HCT116 (cell line): ENCODE measurements around the gene TXNDC11. TPM values are rescaled to one million over a fixed set of nuclear protein-coding genes. Genes with fewer than 3 reads are reported as not detected.

ENCODE experiments used
- ATAC-seq: fragments of 200-7000 bp; cut with Tn5 transposase; 2 replicates; pipeline ENCODE4 v1.9.1; 2020; ENCODE audit warnings: mild to moderate bottlenecking, moderate library complexity
- BruUV-seq: library from RNA; stranded (reverse); fragments of 400-500 nt; replicated peaks from 2 replicates; lab custom pipeline; 2021; lab: Mats Ljungman, UMichigan
- CTCF ChIA-PET: fragments of 300-600 bp; sonication (Branson Sonifier 250); formaldehyde crosslinking; loops from one replicate; lab custom pipeline; 2021; ENCODE audit warnings: antibody characterized with exemption; lab: Charles Lee
- POLR2A ChIA-PET: fragments of 300-600, 350-600 bp; sonication (Branson Sonifier 250); formaldehyde crosslinking; loops from one replicate; lab custom pipeline; 2021; ENCODE audit warnings: antibody characterized with exemption; lab: Charles Lee
- RAD21 ChIA-PET, 2 experiments: fragments of 300-600 bp; sonication (Branson Sonifier 250); formaldehyde crosslinking; loops; one replicate each; lab custom pipeline; 2023; ENCODE audit warnings: low total read pairs in 2 of 2; ENCODE audit not compliant: uncharacterized antibody in 2 of 2, unreplicated experiment in 2 of 2, low non-redundant PET in 1 of 2; lab: Charles Lee
- DNase-seq: peaks from one replicate; pipeline ENCODE4 v3.0.0-alpha.2; 2010; ENCODE audit warnings: low read depth, low spot score
- H2AFZ ChIP-seq: fragments of 200-600 bp; shearing (Covaris generic), sonication (generic); 2 replicates; pipeline ENCODE4 v1.6.1; 2017; ENCODE audit warnings: low read depth, mixed run types, mixed read lengths, antibody characterized with exemption, low read length; ENCODE audit not compliant: poor library complexity, severe bottlenecking
- H3K27ac ChIP-seq: 2 replicates; pipeline ENCODE4 v1.5.1; 2012; ENCODE audit warnings: low read depth, low read length
- H3K27me3 ChIP-seq: fragments of 200-600 bp; sonication (generic); 2 replicates; pipeline ENCODE4 v1.6.1; 2016; ENCODE audit warnings: mixed run types, low read length, mixed read lengths; ENCODE audit not compliant: insufficient read depth
- H3K36me3 ChIP-seq, 2 experiments: fragments of 200-500 bp in 1 of 2; fragments of 200-600 bp in 1 of 2; sonication (Bioruptor generic) in 1 of 2; sonication (generic) in 1 of 2; 2 replicates each; pipeline versions ENCODE4 v1.5.1 to v1.6.1; 2014 to 2016; ENCODE audit warnings: low read length in 2 of 2, inconsistent platforms in 1 of 2, mixed read lengths in 1 of 2, mixed run types in 1 of 2; ENCODE audit not compliant: insufficient read depth in 2 of 2, control insufficient read depth in 1 of 2
- H3K4me1 ChIP-seq, 2 experiments: fragments of 200-600 bp in 1 of 2; sonication (generic) in 1 of 2; 2 replicates each; pipeline versions ENCODE4 v1.5.1 to v1.6.1; 2012 to 2017; ENCODE audit warnings: low read length in 2 of 2, inconsistent platforms in 1 of 2, mild to moderate bottlenecking in 1 of 2, mixed read lengths in 1 of 2, mixed run types in 1 of 2, moderate library complexity in 1 of 2; ENCODE audit not compliant: insufficient read depth in 2 of 2, control insufficient read depth in 1 of 2
- H3K4me2 ChIP-seq: fragments of 200-600 bp; sonication (generic); 2 replicates; pipeline ENCODE4 v1.6.1; 2017; ENCODE audit warnings: mixed run types, low read length, mixed read lengths
- H3K4me3 ChIP-seq, 2 experiments: fragments of 200-600 bp in 1 of 2; sonication (generic) in 1 of 2; replicated peaks in 1 of 2; 2 replicates each; pipeline ENCODE4 v1.5.1; 2011 to 2016; ENCODE audit warnings: low read length in 2 of 2, control low read depth in 1 of 2, low read depth in 1 of 2, mild to moderate bottlenecking in 1 of 2, mixed read lengths in 1 of 2, mixed run types in 1 of 2
- H3K79me2 ChIP-seq: fragments of 200-600 bp; sonication (generic); 2 replicates; pipeline ENCODE4 v1.6.1; 2017; ENCODE audit warnings: mild to moderate bottlenecking, mixed run types, low read length, moderate library complexity, mixed read lengths; ENCODE audit not compliant: insufficient read depth
- H3K9ac ChIP-seq: fragments of 200-600 bp; sonication (generic); 2 replicates; pipeline ENCODE4 v1.6.1; 2016; ENCODE audit warnings: low read length, mixed read lengths
- H3K9me2 ChIP-seq: fragments of 200-600 bp; sonication (generic), shearing (Covaris generic); 2 replicates; pipeline ENCODE4 v1.6.1; 2017; ENCODE audit warnings: mixed run types, mild to moderate bottlenecking, moderate library complexity; ENCODE audit not compliant: insufficient read depth
- H3K9me3 ChIP-seq, 2 experiments: fragments of 200-500 bp in 1 of 2; fragments of 200-600 bp in 1 of 2; sonication (Bioruptor generic) in 1 of 2; sonication (generic) in 1 of 2; 2 replicates each; pipeline ENCODE4 v1.6.1; 2014 to 2017; ENCODE audit warnings: low read length in 2 of 2, mixed read lengths in 2 of 2, inconsistent platforms in 1 of 2, low read depth in 1 of 2, mild to moderate bottlenecking in 1 of 2, mixed run types in 1 of 2, moderate library complexity in 1 of 2; ENCODE audit not compliant: control insufficient read depth in 1 of 2, insufficient read depth in 1 of 2
- H4K20me1 ChIP-seq: fragments of 200-600 bp; sonication (generic), shearing (Covaris generic); 2 replicates; pipeline ENCODE4 v1.6.1; 2017; ENCODE audit warnings: mixed run types, mild to moderate bottlenecking, moderate library complexity; ENCODE audit not compliant: insufficient read depth
- CBX3 ChIP-seq: IDR thresholded peaks from 2 replicates; pipeline ENCODE4 v1.6.1; 2012; ENCODE audit warnings: low read depth
- CEBPB ChIP-seq: IDR thresholded peaks from 2 replicates; pipeline ENCODE4 v1.6.1; 2012; ENCODE audit warnings: low read depth
- EGR1 ChIP-seq: IDR thresholded peaks from 2 replicates; pipeline ENCODE4 v1.6.1; 2012; ENCODE audit warnings: low read depth
- FOSL1 ChIP-seq: IDR thresholded peaks from 2 replicates; pipeline ENCODE4 v1.6.1; 2012; ENCODE audit warnings: low read depth
- JUND ChIP-seq: IDR thresholded peaks from 2 replicates; pipeline ENCODE4 v1.6.1; 2012
- MAX ChIP-seq: IDR thresholded peaks from 2 replicates; pipeline ENCODE4 v1.6.1; 2012
- POLR2A ChIP-seq: IDR thresholded peaks from 2 replicates; pipeline ENCODE4 v1.7.0; 2011; ENCODE audit warnings: borderline replicate concordance; ENCODE audit not compliant: insufficient read depth, insufficient read length; ENCODE audit errors: extremely low read depth
- RAD21 ChIP-seq: IDR thresholded peaks from 2 replicates; pipeline ENCODE4 v1.6.1; 2012; ENCODE audit warnings: low read depth, mild to moderate bottlenecking
- SP1 ChIP-seq: IDR thresholded peaks from 2 replicates; pipeline ENCODE4 v1.6.1; 2012; ENCODE audit warnings: low read depth
- ZNF274 ChIP-seq: fragments of 200-500 bp; sonication (Bioruptor generic); IDR thresholded peaks from 2 replicates; pipeline ENCODE4 v1.6.1; 2014; ENCODE audit warnings: mild to moderate bottlenecking, low read depth, low read length, inconsistent platforms
- intact Hi-C: fragments of 100-400 bp; cut with micrococcal nuclease; formaldehyde crosslinking; loops from 2 replicates; pipeline ENCODE4 v1.10.0; 2022
- total RNA-seq: library from RNA; stranded (reverse); gene quantifications from one replicate; pipeline ENCODE4 v1.2.1, GENCODE V29; 2021; ENCODE audit not compliant: unreplicated experiment
- TF ChIP-seq, protein P1 (sequence below): IDR thresholded peaks from 2 replicates; pipeline ENCODE4 v1.6.1; 2012; ENCODE audit warnings: low read depth
- TF ChIP-seq, protein P2 (sequence below), 3 experiments: fragments of 200-600 bp in 1 of 3; sonication (generic) in 1 of 3; IDR thresholded peaks in 2 of 3; conservative IDR thresholded peaks in 1 of 3; 2 replicates each; pipeline ENCODE4 v1.5.1; 2012 to 2017; ENCODE audit warnings: low read depth in 2 of 3, low read length in 2 of 3, antibody characterized with exemption in 1 of 3, borderline replicate concordance in 1 of 3, control low read depth in 1 of 3, mild to moderate bottlenecking in 1 of 3, mixed read lengths in 1 of 3, mixed run types in 1 of 3, moderate library complexity in 1 of 3; ENCODE audit not compliant: insufficient read depth in 1 of 3

The TXNDC11 gene
- total RNA-seq, 1 experiment from 2014 or later, result 26.8 TPM

DNA sequence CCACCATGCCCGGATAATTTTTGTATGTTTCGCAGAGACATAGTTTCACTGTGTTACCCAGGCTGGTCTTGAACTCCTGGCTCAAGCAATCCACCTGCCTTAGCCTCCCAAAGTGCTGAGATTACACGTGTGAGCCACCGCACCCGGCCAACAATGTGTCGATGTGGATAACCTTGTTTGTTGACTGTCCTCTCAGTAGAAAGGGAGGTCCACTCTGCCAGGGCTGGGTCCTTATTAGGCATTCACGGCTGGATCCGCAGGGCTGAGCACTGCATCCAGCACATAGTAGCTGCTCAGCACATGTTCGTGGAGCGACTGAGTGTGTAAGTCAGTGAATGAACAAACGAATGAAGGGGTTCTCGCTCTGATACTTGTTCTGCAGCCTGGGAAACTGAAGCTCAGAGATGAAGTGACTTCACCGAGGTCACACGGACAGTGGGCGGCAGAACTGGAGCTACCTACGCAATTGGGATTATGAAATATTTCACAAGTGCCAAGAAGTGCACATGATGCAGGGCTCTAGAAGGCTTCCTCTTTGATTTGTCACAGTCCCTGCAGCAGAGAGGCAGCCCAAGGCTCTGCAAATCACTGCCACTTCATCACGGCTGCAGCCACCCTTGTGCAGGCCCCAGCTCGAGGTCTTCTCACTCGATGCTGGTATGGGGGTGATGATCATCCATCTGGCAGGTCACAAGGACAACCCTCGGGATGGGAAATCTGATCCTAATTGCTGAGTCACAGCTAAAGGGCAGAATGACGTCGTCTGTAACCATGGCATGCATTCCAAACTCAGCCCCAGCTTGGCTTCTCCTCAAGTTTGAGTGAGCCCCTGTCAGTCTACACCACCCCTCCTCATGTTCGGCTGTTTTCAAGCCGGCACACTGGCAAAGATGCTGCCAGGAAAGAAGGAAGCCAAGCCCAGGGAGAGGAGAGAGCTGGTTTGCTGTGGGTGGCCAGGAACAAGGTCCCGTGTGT, 102.4 kb downstream of the TXNDC11 start:
- peak overlapping the region; percentile 39 for H3K9ac ChIP-seq
- H3K9me2 ChIP-seq, result no peaks in the 10 kb centered on the region
- ChIA-PET RAD21 (interaction anchor here (0.6 to 1.5 kb wide), 5 partner anchors 55 to 234 kb away, joined by 3 to 5 read pairs (median 4); no protein-coding TSS in a partner anchor), POLR2A (interaction anchor here (0.8 to 1.4 kb wide), 5 partner anchors 9 to 384 kb away, joined by 3 to 5 read pairs (median 3); partner anchors contain the start of gene SOCS1), CTCF (interaction anchor here (0.7 to 2.4 kb wide), 8 partner anchors 11 to 244 kb away, joined by 3 to 14 read pairs (median 4); no protein-coding TSS in a partner anchor)
- H3K4me2 ChIP-seq, result peak overlapping the region; percentile 62
- no peaks in the 10 kb centered on the region for H3K9me3 ChIP-seq
- intact Hi-C loops, result loop anchor here (2.0 to 5.0 kb wide), 2 partner anchors 58 to 233 kb away; no protein-coding TSS in a partner anchor
- TF ChIP-seq EGR1 (peak; percentile 80), POLR2A (no peak), FOSL1 (peak; percentile 62), CBX3 (no peak; the same call in 1 of the 2 replicates), SP1 (peak; percentile 63), JUND (peak; percentile 68), MAX (peak; percentile 65), CEBPB (peak; percentile 95), ZNF274 (no peak), RAD21 (peak; percentile 24; the same call in 1 of the 2 replicates)
- TF ChIP-seq, protein P1, sequence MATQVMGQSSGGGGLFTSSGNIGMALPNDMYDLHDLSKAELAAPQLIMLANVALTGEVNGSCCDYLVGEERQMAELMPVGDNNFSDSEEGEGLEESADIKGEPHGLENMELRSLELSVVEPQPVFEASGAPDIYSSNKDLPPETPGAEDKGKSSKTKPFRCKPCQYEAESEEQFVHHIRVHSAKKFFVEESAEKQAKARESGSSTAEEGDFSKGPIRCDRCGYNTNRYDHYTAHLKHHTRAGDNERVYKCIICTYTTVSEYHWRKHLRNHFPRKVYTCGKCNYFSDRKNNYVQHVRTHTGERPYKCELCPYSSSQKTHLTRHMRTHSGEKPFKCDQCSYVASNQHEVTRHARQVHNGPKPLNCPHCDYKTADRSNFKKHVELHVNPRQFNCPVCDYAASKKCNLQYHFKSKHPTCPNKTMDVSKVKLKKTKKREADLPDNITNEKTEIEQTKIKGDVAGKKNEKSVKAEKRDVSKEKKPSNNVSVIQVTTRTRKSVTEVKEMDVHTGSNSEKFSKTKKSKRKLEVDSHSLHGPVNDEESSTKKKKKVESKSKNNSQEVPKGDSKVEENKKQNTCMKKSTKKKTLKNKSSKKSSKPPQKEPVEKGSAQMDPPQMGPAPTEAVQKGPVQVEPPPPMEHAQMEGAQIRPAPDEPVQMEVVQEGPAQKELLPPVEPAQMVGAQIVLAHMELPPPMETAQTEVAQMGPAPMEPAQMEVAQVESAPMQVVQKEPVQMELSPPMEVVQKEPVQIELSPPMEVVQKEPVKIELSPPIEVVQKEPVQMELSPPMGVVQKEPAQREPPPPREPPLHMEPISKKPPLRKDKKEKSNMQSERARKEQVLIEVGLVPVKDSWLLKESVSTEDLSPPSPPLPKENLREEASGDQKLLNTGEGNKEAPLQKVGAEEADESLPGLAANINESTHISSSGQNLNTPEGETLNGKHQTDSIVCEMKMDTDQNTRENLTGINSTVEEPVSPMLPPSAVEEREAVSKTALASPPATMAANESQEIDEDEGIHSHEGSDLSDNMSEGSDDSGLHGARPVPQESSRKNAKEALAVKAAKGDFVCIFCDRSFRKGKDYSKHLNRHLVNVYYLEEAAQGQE, result no peak
- TF ChIP-seq, protein P2, sequence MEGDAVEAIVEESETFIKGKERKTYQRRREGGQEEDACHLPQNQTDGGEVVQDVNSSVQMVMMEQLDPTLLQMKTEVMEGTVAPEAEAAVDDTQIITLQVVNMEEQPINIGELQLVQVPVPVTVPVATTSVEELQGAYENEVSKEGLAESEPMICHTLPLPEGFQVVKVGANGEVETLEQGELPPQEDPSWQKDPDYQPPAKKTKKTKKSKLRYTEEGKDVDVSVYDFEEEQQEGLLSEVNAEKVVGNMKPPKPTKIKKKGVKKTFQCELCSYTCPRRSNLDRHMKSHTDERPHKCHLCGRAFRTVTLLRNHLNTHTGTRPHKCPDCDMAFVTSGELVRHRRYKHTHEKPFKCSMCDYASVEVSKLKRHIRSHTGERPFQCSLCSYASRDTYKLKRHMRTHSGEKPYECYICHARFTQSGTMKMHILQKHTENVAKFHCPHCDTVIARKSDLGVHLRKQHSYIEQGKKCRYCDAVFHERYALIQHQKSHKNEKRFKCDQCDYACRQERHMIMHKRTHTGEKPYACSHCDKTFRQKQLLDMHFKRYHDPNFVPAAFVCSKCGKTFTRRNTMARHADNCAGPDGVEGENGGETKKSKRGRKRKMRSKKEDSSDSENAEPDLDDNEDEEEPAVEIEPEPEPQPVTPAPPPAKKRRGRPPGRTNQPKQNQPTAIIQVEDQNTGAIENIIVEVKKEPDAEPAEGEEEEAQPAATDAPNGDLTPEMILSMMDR (IDR thresholded peaks at IDR 0.05 in 2 of 3, conservative IDR thresholded peaks at IDR 0.05 in 1 of 3; ENCODE audit: borderline replicate concordance in 1 of 3, insufficient read depth in 1 of 3, low read depth in 2 of 3, low read length in 2 of 3), result no peak
- peak; percentile 57 for ATAC-seq
- TSS peak; percentile 78 for BruUV-seq
- no peak overlapping the region for H3K4me3 ChIP-seq
- peak overlapping the region; percentile 95 for H2AFZ ChIP-seq
- H3K36me3 ChIP-seq, result no peaks in the 10 kb centered on the region
- H4K20me1 ChIP-seq, result no peaks in the 10 kb centered on the region
- H3K79me2 ChIP-seq, result no peaks in the 10 kb centered on the region
- H3K27me3 ChIP-seq, result no peaks in the 10 kb centered on the region
- peak overlapping the region; percentile 58 for H3K27ac ChIP-seq
- peaks cover 20 to 31% of the 10 kb centered on the region in 2 experiments for H3K4me1 ChIP-seq
- DNase-seq, result peak; percentile 63
